Measurements from ENCODE around the gene ATP5PD. TPM values are rescaled to one million over a fixed set of nuclear protein-coding genes. Genes with fewer than 3 reads are reported as not detected.

Gene ATP5PD
- total RNA-seq, 4 donors from 2014 or later: 167 to 312 (median 272) TPM

DNA sequence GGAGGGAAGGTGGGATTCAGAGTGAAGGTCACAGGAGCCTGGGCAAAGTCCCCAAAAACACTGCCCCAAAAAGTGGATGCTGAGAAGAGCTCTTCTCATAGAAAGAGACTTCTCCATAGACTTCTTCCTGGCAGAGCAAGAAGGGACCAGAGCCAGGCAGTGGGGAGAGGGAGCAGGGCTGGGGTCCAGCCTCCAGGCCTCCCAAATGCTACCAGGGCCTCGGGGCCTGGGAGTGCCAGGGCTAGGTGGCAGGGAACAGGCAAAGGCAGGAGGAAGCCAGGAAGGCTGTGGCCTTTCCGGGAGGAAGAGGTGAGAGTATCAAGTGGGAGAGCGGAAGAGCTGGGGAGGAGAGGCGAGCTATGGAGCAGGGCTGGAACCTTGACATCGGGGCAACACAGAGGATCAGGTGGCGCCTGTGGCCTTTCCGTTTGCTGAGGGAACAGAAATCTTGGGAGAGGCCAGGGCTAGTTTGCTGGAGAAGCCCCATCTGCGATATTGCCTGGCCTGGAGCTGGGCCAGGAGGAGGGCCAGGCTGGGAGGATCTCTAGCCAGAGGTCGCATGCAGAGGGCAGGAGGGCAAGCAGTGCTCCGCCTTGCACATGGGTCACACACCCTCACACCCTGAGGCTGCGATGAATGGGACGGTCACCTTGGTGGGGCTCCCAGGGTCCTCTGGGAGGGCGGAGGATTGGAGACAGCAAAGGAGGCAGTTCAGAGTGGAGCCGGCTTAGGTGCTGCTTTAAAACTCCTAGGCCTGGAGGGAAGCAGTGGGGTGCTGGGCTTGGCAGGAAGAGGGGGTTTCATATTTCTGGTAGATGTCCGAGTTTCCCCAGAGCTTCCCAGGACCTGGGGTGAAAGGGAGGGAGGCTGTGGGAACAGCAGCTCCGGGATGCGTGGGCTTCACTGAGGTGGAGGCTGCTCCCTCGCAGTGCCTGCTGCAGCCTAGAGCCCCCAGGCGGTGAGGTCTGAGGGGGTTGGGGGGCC, 44.4 kb upstream of the ATP5PD start:
- TF ChIP-seq EP300 (IDR thresholded peaks at IDR 0.05) (no peak), POLR2AphosphoS5 (IDR thresholded peaks at IDR 0.05) (no peak), POLR2A (IDR thresholded peaks at IDR 0.05) (no peak)
- TF ChIP-seq, protein P1, sequence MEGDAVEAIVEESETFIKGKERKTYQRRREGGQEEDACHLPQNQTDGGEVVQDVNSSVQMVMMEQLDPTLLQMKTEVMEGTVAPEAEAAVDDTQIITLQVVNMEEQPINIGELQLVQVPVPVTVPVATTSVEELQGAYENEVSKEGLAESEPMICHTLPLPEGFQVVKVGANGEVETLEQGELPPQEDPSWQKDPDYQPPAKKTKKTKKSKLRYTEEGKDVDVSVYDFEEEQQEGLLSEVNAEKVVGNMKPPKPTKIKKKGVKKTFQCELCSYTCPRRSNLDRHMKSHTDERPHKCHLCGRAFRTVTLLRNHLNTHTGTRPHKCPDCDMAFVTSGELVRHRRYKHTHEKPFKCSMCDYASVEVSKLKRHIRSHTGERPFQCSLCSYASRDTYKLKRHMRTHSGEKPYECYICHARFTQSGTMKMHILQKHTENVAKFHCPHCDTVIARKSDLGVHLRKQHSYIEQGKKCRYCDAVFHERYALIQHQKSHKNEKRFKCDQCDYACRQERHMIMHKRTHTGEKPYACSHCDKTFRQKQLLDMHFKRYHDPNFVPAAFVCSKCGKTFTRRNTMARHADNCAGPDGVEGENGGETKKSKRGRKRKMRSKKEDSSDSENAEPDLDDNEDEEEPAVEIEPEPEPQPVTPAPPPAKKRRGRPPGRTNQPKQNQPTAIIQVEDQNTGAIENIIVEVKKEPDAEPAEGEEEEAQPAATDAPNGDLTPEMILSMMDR (IDR thresholded peaks at IDR 0.05): no peak
- 44% methylated on average over 19 of the region's 19 CpGs for WGBS
- peak overlapping the region; percentile 19 for H3K27ac ChIP-seq
- peaks cover 92% of the 10 kb centered on the region for H3K4me1 ChIP-seq
- no peak for DNase-seq (ENCODE audit: low spot score in 2 of 2)
- H3K36me3 ChIP-seq: no peaks in the 10 kb centered on the region
- no peaks in the 10 kb centered on the region for H3K9me3 ChIP-seq
- no peak overlapping the region for H3K4me3 ChIP-seq
- H3K27me3 ChIP-seq: no peaks in the 10 kb centered on the region

DNA sequence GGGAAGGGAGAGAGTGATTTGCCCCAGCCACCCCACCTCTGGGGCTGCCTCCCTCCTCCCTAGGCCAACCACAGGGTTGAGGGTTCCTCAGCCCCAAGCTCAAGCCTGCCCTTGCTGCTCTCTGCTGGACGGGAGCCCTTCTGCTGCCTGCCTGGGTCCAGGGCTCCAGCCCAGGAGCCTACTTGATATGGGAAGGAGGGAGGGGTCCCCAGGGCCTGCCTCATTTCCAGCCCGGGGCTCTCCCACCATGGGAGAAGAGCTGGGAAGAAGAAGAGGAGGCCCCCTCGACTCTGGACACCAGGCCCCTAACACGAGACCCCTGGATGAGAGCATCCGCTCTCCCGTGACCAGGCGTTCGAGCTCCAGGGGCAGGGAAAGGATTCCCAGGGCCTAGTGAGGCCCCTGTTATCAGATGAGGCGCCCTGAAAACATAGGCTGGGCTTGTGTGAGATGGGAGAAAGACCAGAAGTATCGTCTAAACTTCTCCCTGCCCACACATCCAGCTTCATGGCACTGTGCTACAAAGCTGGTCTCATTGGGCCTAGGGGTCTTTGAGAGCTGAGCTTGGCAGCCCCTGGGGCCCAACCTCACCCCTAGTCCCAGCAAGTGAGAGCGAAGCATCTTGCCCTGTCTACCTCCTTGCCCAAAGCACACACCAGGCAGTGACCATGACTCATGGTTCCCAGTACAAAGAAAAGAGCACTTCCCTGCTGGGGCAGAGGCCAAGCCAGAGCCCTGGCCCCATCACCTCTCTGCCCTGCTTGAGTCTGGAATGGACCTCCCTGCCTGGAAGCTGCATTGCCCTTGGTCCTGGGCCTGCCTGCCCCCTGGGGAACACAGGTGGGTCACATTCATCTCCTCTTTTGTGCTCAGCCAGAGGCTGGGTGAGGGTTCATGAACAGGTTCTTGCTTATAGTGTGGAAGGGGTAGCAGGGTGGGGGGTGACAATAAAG, 42.0 kb upstream of the ATP5PD start:
- Histone ChIP-seq H3K9me3 (no peaks in the 10 kb centered on the region), H3K27me3 (no peaks in the 10 kb centered on the region), H3K27ac (peak overlapping the region; percentile 87), H3K4me1 (peaks cover 68% of the 10 kb centered on the region), H3K4me3 (peak overlapping the region; percentile 75), H3K36me3 (no peaks in the 10 kb centered on the region)
- DNase-seq (ENCODE audit: low spot score in 2 of 2): no peak
- TF ChIP-seq EP300 (IDR thresholded peaks at IDR 0.05) (no peak), POLR2A (IDR thresholded peaks at IDR 0.05) (no peak)
- 57% methylated on average over 8 of the region's 11 CpGs for WGBS

DNA sequence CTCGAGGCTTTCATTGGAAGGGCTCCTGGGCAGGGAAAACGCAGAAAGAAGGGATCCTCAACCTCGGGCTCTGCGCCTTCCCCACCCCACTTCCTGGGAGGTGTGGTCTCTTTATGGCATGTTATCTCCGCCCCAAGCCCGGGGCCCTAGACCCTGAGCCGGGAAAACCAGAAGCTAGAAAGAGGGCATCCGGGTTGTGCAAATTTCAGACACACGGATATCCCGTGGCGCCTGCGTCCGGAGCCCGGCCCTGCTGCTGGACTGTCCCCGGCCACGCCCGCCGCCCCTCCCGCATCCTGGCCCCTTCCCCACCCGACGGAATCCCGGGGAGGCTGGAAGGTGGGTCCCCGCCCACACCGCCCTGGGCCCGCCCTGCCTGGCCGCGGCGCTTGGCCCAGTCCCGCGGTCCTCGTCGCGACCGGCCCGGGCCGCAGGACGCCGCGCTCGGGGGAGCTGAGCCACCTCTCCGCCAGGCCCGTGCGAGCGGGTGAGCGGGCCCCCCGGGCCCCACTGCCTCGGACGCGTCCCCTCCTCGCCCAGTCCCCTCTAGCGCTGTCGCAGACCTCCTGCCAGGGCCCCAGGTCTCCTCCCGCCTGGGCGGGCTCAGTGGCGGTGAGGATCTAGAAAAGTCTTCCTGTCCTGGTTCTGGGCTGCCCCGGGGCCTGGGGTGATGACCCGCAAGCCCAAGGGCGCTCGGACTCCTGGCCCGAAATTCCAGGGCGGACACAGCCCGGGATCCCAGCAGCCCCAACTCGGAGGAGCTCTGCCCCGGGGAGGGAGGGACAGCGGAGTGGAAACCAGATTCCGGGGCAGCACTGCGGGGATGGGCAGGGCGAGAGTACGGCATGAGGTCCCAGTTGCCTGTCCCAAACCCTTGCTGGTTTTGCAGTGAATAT, 41.0 kb upstream of the ATP5PD start, which contains the start of gene SLC16A5:
Gene SLC16A5, plus strand, starts transcription at position 397 of the 896 bp plus-strand sequence. CDS start 5,683 bp downstream, outside the sequence.
- Histone ChIP-seq H3K9me3 (no peaks in the 10 kb centered on the region), H3K27me3 (no peaks in the 10 kb centered on the region), H3K27ac (peak within 1 kb of the TSS; percentile 87), H3K36me3 (no peaks in the 10 kb centered on the region), H3K4me1 (peaks cover 58% of the 10 kb centered on the region), H3K4me3 (peak within 1 kb of the TSS; percentile 75)
- WGBS: under 1% methylated on average over 27 of the region's 69 CpGs
- no peak for TF ChIP-seq EP300 (IDR thresholded peaks at IDR 0.05)
- peak in 1 of 3 donors; percentile 3 for TF ChIP-seq POLR2AphosphoS5 (IDR thresholded peaks at IDR 0.05)
- TF ChIP-seq, protein P1 (IDR thresholded peaks at IDR 0.05): no peak
- peak in 1 of 2 donors; percentile 40 for TF ChIP-seq POLR2A (IDR thresholded peaks at IDR 0.05)
- peak; percentile 92 for DNase-seq (ENCODE audit: low spot score in 2 of 2)

DNA sequence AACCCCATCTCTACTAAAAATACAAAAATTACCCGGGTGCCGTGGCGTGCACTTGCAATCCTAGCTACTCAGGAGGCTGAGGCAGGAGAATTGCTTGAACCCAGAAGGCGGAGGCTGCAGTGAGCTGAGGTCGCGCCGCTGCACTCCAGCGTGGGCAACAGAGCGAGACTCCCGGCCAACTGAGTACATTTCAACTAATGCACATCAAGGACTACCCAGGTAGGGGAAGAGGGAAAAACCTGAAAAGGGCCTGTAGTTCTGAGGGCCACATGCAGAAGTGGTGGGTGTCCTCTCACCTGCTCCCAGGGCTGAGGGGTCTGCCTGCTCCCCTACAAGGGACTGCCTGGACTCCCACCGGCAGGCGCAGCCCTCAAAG, 40.4 kb upstream of the ATP5PD start:
- Histone ChIP-seq H3K4me1 (peaks cover 52% of the 10 kb centered on the region), H3K9me3 (no peaks in the 10 kb centered on the region), H3K36me3 (no peaks in the 10 kb centered on the region), H3K27ac (peak overlapping the region; percentile 87), H3K27me3 (no peaks in the 10 kb centered on the region), H3K4me3 (peak overlapping the region; percentile 75)
- DNase-seq (ENCODE audit: low spot score in 2 of 2): no peak
- TF ChIP-seq POLR2A (IDR thresholded peaks at IDR 0.05) (no peak), POLR2AphosphoS5 (IDR thresholded peaks at IDR 0.05) (no peak), EP300 (IDR thresholded peaks at IDR 0.05) (no peak)
- TF ChIP-seq, protein P1 (IDR thresholded peaks at IDR 0.05): no peak
- 65% methylated on average over 12 of the region's 12 CpGs for WGBS
